Activated naive CD4-positive, alpha-beta T cell treated with anti-CD3 and anti-CD28 coated beads for 36 hours (primary cell): ENCODE data around the gene ZFY. TPM values are rescaled to one million over a fixed set of nuclear protein-coding genes. Genes with fewer than 3 reads are reported as not detected.

Experiments
- CTCF ChIA-PET: fragments of 350-600 bp; sonication (Branson Sonifier 250); formaldehyde crosslinking; loops from one replicate; lab custom pipeline; 2021; ENCODE audit warnings: antibody characterized with exemption; lab: Charles Lee
- DNase-seq: peaks from one replicate; pipeline ENCODE4 v3.0.0-alpha.2; 2020
- H3K27ac Mint-ChIP-seq: one replicate; pipeline ENCODE4 v1.8.0; 2021; ENCODE audit warnings: mild to moderate bottlenecking, mixed read lengths
- H3K27me3 Mint-ChIP-seq: one replicate; pipeline ENCODE4 v1.8.0; 2021; ENCODE audit warnings: low read depth, mixed read lengths
- H3K36me3 Mint-ChIP-seq: one replicate; pipeline ENCODE4 v1.8.0; 2021; ENCODE audit warnings: low read depth, mixed read lengths
- H3K4me1 Mint-ChIP-seq: one replicate; pipeline ENCODE4 v1.8.0; 2021; ENCODE audit warnings: low read depth, mixed read lengths
- H3K4me3 Mint-ChIP-seq: one replicate; pipeline ENCODE4 v1.8.0; 2021; ENCODE audit warnings: mild to moderate bottlenecking, moderate library complexity, mixed read lengths
- H3K9me3 Mint-ChIP-seq: one replicate; pipeline ENCODE4 v1.8.0; 2021; ENCODE audit warnings: mixed read lengths
- intact Hi-C: fragments of 100-400 bp; cut with micrococcal nuclease; formaldehyde crosslinking; loops from one replicate; pipeline ENCODE4 v1.15.1; 2023
- total RNA-seq, 2 experiments: library from RNA; stranded (reverse); gene quantifications; one replicate each; pipeline ENCODE4 v1.2.3, GENCODE V29; 2021

The ZFY gene
- 10 to 100 TPM; 11.5 to 11.9 TPM for total RNA-seq

DNA sequence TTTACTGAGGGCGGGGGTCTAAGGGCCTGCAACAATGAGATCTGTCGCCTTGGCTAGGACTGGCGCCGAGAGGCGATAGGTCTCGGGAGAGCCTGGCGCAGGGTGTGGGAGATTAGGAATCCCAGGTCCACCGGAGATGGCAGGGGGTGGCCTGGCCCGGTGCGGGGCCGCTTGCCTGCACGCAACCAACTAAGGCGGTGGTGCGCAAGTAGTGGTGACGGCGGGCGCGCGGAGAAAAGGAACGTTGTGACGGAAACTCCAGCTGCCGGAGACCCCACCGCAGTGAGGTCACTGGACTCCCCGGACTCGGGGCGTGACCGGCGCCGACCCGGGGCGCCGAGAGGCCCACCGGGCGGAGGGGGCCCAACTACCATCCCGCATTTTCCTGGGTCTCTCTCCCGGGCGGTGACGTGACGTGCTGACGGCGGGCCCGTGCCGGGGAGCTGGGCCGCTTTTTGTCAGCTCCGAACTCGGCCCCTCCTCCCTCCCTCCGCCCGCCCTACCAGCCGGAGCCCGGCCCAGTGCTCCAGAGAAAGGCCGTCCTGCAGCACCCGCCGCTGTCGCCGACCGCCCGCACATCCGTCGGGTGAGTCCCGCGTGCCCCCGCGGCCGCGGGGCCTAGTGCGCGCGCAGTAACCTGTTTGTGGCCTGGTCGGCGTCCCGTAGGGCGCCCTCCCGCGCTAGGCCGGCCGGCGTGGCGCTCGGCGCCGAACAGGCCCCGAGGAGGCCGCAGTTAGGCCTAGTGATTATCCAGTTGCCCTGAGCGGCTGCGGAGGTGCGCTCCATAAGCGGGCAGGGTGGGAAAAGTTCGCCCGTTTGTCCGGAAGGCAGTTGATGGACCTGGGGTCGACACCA is at the start of gene ZFY:
Gene ZFY, plus strand, starts transcription at position 521 of the 855 bp plus-strand sequence. CDS start 18,556 bp downstream, outside the sequence.
- Mint-ChIP-seq H3K4me1 (peaks cover 21% of the 10 kb centered on the region), H3K4me3 (peak within 1 kb of the TSS; percentile 82), H3K9me3 (no peaks in the 10 kb centered on the region), H3K27ac (peak within 1 kb of the TSS; percentile 98), H3K27me3 (no peaks in the 10 kb centered on the region), H3K36me3 (peaks cover 11% of the 10 kb centered on the region)
- intact Hi-C loops = loop anchor here (1.0 to 5.0 kb wide), 2 partner anchors 47 to 78 kb away; no protein-coding TSS in a partner anchor
- DNase-seq = peak; percentile 65
- CTCF ChIA-PET = no interaction called here

DNA sequence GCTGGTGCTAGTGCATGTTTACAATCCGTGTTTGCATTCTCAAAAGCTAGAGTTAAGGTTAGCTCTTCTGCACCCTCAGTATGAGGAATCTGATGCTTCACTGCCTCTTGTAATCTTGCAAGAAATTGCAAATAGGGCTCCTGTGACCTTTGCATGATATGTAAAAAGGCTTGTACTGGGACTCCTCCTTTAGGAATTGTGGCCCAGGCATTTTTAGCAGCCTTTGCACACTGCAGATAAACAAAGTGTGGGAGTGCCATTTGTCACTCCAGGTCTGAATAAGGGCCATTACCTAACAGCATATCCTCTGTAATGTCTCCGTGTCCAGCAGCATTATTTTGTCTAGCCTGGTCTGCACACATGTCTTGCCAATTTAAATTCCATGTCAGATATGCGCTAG is 49.3 kb upstream of the ZFY start:
- no peaks in the 10 kb centered on the region for H3K27me3 Mint-ChIP-seq
- CTCF ChIA-PET = no interaction called here
- no peak overlapping the region for H3K27ac Mint-ChIP-seq
- H3K9me3 Mint-ChIP-seq = peaks cover 6% of the 10 kb centered on the region
- no peak for DNase-seq
- peaks cover 18% of the 10 kb centered on the region for H3K4me1 Mint-ChIP-seq
- intact Hi-C loops = no loop called here
- peaks cover 4% of the 10 kb centered on the region for H3K36me3 Mint-ChIP-seq
- H3K4me3 Mint-ChIP-seq = no peak overlapping the region

DNA sequence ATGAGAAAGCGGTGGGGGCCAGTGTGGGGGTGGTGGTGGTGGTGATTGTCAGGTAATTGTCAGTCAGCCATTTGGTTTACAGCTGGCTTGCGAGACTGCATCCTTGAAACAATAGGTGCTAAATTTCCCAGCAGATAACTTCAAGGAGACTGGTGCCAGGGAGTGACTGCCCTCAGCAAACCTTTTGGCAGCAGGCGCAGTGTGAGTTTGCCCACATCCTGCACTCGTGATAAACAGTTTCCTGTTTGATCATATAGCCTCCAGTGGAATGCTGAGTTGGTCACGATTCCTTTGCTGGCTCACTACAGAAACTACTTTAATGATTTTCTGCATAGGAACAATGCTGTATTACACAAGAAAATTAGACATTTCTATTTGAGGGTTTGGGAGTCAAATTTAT is 47.8 kb upstream of the ZFY start:
- peak overlapping the region; percentile 95 for H3K27ac Mint-ChIP-seq
- DNase-seq = peak; percentile 67
- H3K4me1 Mint-ChIP-seq = peaks cover 18% of the 10 kb centered on the region
- H3K36me3 Mint-ChIP-seq = peaks cover 4% of the 10 kb centered on the region
- peak overlapping the region; percentile 43 for H3K4me3 Mint-ChIP-seq
- CTCF ChIA-PET = no interaction called here
- peaks cover 6% of the 10 kb centered on the region for H3K9me3 Mint-ChIP-seq
- H3K27me3 Mint-ChIP-seq = no peaks in the 10 kb centered on the region
- intact Hi-C loops = loop anchor here (1.0 kb wide), 1 partner anchor 28 kb away; no protein-coding TSS in a partner anchor

DNA sequence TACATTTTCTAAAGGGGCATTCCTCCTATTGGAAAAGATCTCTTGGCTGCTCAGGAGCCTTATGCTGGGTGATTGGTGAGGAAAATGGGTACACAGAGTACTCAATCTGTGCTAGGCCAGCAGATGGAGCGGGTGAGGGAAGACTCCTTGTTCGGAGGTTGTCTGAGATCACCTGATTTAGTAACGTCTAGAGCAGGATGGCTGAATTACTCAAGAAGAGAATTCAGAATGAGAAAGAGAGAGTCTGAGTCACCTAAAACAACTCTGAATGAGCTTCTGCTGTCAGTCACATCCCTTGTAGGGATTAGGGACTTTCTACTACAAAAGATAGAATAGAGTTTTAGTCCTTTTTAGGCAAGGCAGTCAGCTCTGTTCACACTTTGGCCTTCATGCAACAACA is 47.2 kb upstream of the ZFY start:
- Mint-ChIP-seq H3K36me3 (peaks cover 4% of the 10 kb centered on the region), H3K27me3 (no peaks in the 10 kb centered on the region), H3K4me1 (peaks cover 18% of the 10 kb centered on the region), H3K27ac (peak overlapping the region; percentile 95), H3K4me3 (peak overlapping the region; percentile 43), H3K9me3 (peaks cover 6% of the 10 kb centered on the region)
- peak; percentile 56 for DNase-seq
- CTCF ChIA-PET = no interaction called here
- intact Hi-C loops = loop anchor here (1.0 to 2.0 kb wide), 5 partner anchors 25 to 115 kb away; partner anchors contain the start of genes RPS4Y1 and ZFY

DNA sequence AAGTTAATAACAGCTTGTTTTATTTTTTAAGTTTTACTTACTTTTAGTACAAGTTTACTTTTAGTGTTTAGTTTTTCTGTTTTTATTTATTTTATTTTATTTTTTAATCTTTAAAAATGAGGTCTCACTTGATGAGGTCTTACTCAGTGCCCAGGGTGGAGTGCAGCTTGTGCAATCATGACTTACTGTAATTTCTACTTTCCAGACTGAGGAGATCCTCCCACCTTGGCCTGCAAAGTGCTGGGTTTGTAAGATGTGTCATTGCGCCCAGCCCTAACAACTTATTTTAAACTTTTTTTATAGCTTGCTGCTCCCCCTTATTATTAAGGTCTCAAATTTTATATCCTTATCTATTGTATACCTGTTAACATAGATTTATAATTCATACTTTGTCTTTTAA is 41.7 kb upstream of the ZFY start:
- Mint-ChIP-seq H3K4me1 (peaks cover 3% of the 10 kb centered on the region), H3K9me3 (no peaks in the 10 kb centered on the region), H3K27me3 (no peaks in the 10 kb centered on the region), H3K36me3 (peaks cover under 1% of the 10 kb centered on the region), H3K27ac (no peak overlapping the region), H3K4me3 (no peak overlapping the region)
- CTCF ChIA-PET = no interaction called here
- intact Hi-C loops = no loop called here
- DNase-seq = no peak

DNA sequence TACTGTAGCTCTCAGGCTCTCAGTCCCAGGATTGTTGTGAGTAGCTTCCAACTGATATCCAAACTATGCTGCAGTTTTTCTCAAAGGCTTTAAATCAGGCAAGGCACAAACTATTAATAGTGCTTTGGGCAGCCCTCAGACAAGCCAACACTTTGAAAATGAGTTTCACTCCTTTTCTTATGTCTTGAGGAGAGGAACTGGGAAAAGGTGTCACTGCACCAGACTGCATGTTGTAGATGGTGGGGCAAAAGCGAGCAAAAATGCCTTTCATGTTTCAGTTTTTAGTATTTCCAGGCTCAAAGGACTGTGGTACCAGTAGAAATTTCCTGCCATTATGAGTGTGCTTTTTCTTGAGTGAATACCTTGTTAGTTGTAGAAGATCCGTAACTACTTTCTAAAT is 39.1 kb upstream of the ZFY start:
- no peaks in the 10 kb centered on the region for H3K27me3 Mint-ChIP-seq
- no peak overlapping the region for H3K4me3 Mint-ChIP-seq
- no peaks in the 10 kb centered on the region for H3K36me3 Mint-ChIP-seq
- no peak overlapping the region for H3K27ac Mint-ChIP-seq
- no peaks in the 10 kb centered on the region for H3K9me3 Mint-ChIP-seq
- H3K4me1 Mint-ChIP-seq = no peaks in the 10 kb centered on the region
- no peak for DNase-seq
- CTCF ChIA-PET = no interaction called here
- intact Hi-C loops = no loop called here

DNA sequence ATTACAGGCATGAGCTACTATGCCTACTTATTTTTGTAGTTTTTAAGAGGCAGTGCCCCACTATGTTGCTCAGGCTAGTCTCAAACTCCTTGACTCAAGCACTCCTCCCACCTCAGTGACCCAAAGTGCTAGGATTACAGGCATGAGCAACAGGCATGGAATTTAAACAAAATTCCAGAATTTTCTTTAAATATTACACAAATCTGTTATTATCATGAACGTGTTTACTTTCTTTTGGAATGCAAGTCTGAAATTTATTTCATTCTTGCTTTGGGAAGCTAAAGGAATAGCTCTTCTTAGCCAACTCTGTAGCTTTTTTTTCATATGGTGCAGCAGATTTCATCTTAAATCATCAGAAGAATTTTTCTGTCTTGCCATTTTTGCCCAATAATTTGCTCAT is 27.8 kb upstream of the ZFY start:
- CTCF ChIA-PET = no interaction called here
- Mint-ChIP-seq H3K27ac (no peak overlapping the region), H3K9me3 (peaks cover 3% of the 10 kb centered on the region), H3K4me3 (no peak overlapping the region), H3K36me3 (peaks cover 2% of the 10 kb centered on the region), H3K27me3 (no peaks in the 10 kb centered on the region), H3K4me1 (no peaks in the 10 kb centered on the region)
- intact Hi-C loops = no loop called here
- no peak for DNase-seq

DNA sequence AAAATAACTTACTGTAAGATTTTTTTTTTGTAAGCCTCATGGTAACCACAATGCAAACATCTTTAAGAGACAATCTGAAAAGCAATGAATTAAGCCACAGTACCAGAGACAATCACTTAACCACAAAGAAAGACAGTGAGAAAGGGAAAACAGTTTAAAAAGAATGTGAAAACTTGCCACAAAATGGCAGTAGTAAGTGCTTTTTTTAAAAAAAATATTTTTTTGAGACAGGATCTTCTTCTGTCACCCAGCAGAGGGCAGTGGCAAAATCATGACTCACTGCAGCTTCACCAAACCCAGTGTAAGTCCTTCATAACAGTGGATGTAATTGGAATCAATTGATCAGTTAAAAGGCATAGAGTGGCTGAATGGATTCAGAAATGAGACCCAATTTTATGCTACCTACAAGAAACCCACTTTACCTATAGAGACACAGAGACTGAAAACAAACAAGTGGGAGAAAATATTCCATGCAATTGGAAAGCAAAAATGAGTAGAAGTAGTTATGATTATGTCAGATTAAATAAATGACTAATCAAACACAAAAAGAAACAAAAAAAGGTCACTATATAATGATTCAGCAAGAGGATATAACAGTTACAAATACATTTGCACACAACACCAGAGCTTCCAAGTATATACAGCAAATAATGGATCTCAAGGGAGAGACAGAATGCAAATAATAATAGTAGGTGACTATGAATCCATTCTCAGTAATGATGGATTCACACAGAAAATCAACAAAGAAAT is 21.9 kb upstream of the ZFY start:
- Mint-ChIP-seq H3K4me3 (no peak overlapping the region), H3K9me3 (peaks cover 2% of the 10 kb centered on the region), H3K36me3 (peaks cover 2% of the 10 kb centered on the region), H3K27me3 (no peaks in the 10 kb centered on the region), H3K27ac (no peak overlapping the region), H3K4me1 (peaks cover 7% of the 10 kb centered on the region)
- intact Hi-C loops = loop anchor here (1.0 kb wide), 3 partner anchors 23 to 91 kb away; no protein-coding TSS in a partner anchor
- peak; percentile 49 for DNase-seq
- CTCF ChIA-PET = interaction anchor here (0.7 to 1.4 kb wide), 2 partner anchors 10 to 32 kb away, joined by 3 read pairs; no protein-coding TSS in a partner anchor

DNA sequence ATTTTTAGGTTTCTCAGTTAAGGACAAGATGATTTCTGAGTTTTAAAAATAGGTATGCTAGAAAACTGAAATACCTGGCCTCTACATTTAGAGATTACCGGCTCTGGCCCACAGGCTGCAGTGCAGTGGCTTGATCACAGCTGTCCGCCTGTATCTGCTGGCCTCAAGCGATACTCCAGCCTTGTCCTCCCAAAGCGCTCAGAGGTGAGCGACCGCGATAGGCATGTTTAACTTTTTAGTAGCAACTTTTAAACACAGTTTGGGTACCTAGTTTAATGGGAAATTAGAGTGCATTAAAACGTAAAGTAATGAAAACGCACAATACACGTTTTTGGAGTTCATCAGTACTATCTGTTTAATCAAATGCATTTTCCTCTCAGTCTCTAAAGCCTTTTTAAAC is 1.1 kb upstream of the ZFY start:
- Mint-ChIP-seq H3K27me3 (no peaks in the 10 kb centered on the region), H3K4me3 (peak overlapping the region; percentile 82), H3K27ac (peak overlapping the region; percentile 98), H3K36me3 (peaks cover 15% of the 10 kb centered on the region), H3K9me3 (no peaks in the 10 kb centered on the region), H3K4me1 (peaks cover 14% of the 10 kb centered on the region)
- intact Hi-C loops = no loop called here
- CTCF ChIA-PET = interaction anchor here (0.7 kb wide), 1 partner anchor 99 kb away, joined by 3 read pairs; no protein-coding TSS in a partner anchor
- DNase-seq = no peak

DNA sequence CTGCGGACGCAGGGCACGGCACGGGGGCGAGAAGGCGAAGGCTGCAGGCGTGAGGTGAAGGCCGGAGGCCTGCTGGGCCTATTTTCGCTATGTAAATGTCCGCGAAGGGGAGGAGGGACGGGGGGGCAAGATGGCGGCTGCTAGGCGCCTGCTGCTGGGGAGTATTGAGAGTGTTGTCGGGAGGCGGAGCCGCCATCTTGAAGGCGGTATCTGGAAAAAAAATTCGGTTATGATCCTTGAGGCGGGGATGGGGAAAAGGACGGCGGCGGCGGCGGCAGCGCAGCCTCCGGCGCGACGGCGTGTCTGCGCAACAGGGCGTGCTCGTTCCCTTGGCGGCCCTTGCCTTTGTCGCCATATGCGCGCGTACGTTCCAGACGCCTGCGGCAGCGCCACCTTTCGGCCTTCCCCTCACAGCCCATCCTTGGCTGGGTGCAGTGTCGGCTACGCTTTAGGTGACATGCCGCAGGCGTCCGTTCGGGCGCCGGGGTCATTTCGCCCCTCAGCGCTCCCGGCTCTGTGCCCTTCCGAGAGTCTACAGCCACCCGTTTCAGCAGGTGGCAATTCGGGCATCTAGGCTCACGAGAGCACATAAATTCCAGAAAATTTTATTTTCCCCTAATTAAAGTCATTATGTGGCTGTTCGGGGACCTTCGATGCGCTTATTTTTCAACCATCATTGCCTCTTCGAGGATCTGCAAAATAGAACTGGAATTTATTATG is 695 bp downstream of the ZFY start:
- Mint-ChIP-seq H3K9me3 (no peaks in the 10 kb centered on the region), H3K27me3 (no peaks in the 10 kb centered on the region), H3K27ac (peak overlapping the region; percentile 98), H3K4me1 (peaks cover 26% of the 10 kb centered on the region), H3K36me3 (peaks cover 10% of the 10 kb centered on the region), H3K4me3 (peak overlapping the region; percentile 82)
- peak; percentile 88 for DNase-seq
- intact Hi-C loops = loop anchor here (1.0 to 5.0 kb wide), 5 partner anchors 23 to 95 kb away; partner anchors contain the start of gene RPS4Y1
- CTCF ChIA-PET = interaction anchor here (0.5 to 1.4 kb wide), 3 partner anchors 14 to 77 kb away, joined by 3 to 4 read pairs (median 3); no protein-coding TSS in a partner anchor

DNA sequence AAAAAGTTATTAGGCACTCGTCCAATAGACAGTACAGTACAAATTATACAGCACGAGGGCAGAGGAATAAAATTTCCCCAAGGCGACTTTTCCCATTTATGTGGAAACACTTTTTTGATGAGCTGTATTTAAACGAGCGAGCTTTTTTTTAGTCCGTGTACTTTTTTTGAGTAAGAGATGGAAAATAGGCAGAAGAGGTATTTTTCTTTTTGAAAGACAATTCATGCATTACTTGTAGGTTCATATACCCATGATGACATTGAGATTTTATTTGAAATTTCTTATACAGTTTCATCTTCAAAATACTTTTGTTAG is 1.2 kb downstream of the ZFY start:
- peak overlapping the region; percentile 98 for H3K27ac Mint-ChIP-seq
- no peak for DNase-seq
- CTCF ChIA-PET = interaction anchor here (0.5 to 1.4 kb wide), 4 partner anchors 13 to 78 kb away, joined by 3 to 4 read pairs (median 4); no protein-coding TSS in a partner anchor
- H3K4me3 Mint-ChIP-seq = peak overlapping the region; percentile 82
- H3K4me1 Mint-ChIP-seq = peaks cover 28% of the 10 kb centered on the region
- H3K27me3 Mint-ChIP-seq = no peaks in the 10 kb centered on the region
- intact Hi-C loops = loop anchor here (1.0 to 5.0 kb wide), 4 partner anchors 23 to 95 kb away; partner anchors contain the start of gene RPS4Y1
- no peaks in the 10 kb centered on the region for H3K9me3 Mint-ChIP-seq
- H3K36me3 Mint-ChIP-seq = peaks cover 9% of the 10 kb centered on the region
